Spleen (tissue), 7 donors: ENCODE results near the gene EGLN3.

Source experiments
- CTCF ChIP-seq, 11 experiments: fragments of 200-600 bp in 7 of 11; fragments of 450-650 bp in 4 of 11; sonication (generic) in 4 of 11; IDR thresholded peaks in 8 of 11; conservative IDR thresholded peaks in 3 of 11; 1 replicate in 7 of 11; 2 replicates in 4 of 11; pipeline versions ENCODE4 v1.4.0 to v1.8.0; 2016 to 2021; ENCODE audit warnings: antibody characterized with exemption in 11 of 11, inconsistent platforms in 4 of 11, mild to moderate bottlenecking in 1 of 11
- POLR2AphosphoS5 ChIP-seq, 3 donors: sonication (generic); formaldehyde crosslinking; IDR thresholded peaks; one replicate each; pipeline ENCODE4 v1.5.1; 2017; ENCODE audit warnings: antibody characterized with exemption in 3 of 3
- donor health status: DM: no; HTN: no; CAD: no; lungs with moderate emphysema.
- donor health status: DM: no; HTN: no; CAD: no.
- donor health status: DM: no; HTN: no; CAD: no.

DNA sequence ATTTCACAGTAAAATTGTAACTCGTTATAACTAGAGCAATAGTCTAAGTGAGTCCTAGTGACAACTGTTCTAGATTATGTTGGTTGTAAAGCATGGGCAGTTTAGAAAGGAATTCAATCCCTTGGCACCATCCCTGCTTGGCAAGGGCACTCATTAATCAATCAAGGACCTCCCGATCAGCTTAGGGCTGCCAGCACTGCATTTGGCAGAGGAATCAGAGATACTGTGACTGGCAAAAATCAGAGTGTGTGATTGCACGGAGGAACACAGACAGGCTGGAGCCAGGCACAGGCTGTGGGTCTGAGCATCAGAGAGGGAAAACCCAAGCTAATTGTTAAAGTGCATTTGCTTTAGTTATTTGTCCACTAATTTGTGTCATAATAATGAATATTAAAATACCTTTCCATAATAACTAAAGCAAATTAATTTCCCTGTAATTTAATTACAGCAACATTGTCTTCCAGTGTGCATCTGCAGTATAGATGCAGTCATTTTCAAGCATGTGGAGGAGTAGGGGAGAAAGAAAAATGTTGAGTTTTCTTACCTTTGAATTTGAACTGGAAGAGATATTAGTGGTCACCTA, 3.2 kb upstream of the EGLN3 start:
- TF ChIP-seq POLR2AphosphoS5 (IDR thresholded peaks at IDR 0.05) (no peak), CTCF (IDR thresholded peaks at IDR 0.05 in 8 of 11, conservative IDR thresholded peaks at IDR 0.05 in 3 of 11) (no peak)
